Endothelial cell (in vitro differentiated cells): ENCODE measurements around the gene MT1A. TPM values are rescaled to one million over a fixed set of nuclear protein-coding genes. Genes with fewer than 3 reads are reported as not detected.
A peak's percentile ranks its signal among the peaks of the same experiment; 100 is the strongest.
"Not testable (repeated sequence)": the region's sequence is repeated elsewhere in the genome, so short reads cannot be mapped to it uniquely, and the experiment has no call there.

Experiments
- DNase-seq: peaks from one replicate; pipeline ENCODE4 v3.0.0; 2021; ENCODE audit warnings: low spot score
- H3K27ac Mint-ChIP-seq: one replicate; pipeline ENCODE4 v1.8.0; 2021; ENCODE audit warnings: mixed read lengths, inconsistent platforms; ENCODE audit not compliant: unreplicated experiment
- H3K27me3 Mint-ChIP-seq: one replicate; pipeline ENCODE4 v1.8.0; 2021; ENCODE audit warnings: mild to moderate bottlenecking, moderate library complexity, mixed read lengths, inconsistent platforms; ENCODE audit not compliant: unreplicated experiment
- H3K36me3 Mint-ChIP-seq: one replicate; pipeline ENCODE4 v1.8.0; 2021; ENCODE audit warnings: mild to moderate bottlenecking, low read depth, mixed read lengths, inconsistent platforms; ENCODE audit not compliant: unreplicated experiment
- H3K4me1 Mint-ChIP-seq: one replicate; pipeline ENCODE4 v1.8.0; 2021; ENCODE audit warnings: mild to moderate bottlenecking, mixed read lengths, inconsistent platforms; ENCODE audit not compliant: unreplicated experiment
- H3K4me3 Mint-ChIP-seq: one replicate; pipeline ENCODE4 v1.8.0; 2021; ENCODE audit warnings: mild to moderate bottlenecking, mixed read lengths, inconsistent platforms; ENCODE audit not compliant: unreplicated experiment
- H3K9me3 Mint-ChIP-seq: one replicate; pipeline ENCODE4 v1.8.0; 2021; ENCODE audit warnings: mixed read lengths, inconsistent platforms; ENCODE audit not compliant: unreplicated experiment
- CTCF ChIP-seq: fragments of 200-600 bp; sonication (generic); IDR thresholded peaks from one replicate; pipeline ENCODE4 v1.5.0; 2021; ENCODE audit warnings: antibody characterized with exemption; ENCODE audit not compliant: unreplicated experiment
- total RNA-seq: library from RNA; stranded (reverse); fragmentation: NEBNext Ultra II Directional; extraction: Animal tissue kit (Norgen Biotek cat#: 25700); gene quantifications from one replicate; pipeline ENCODE4 v1.2.1, GENCODE V29; 2021; ENCODE audit not compliant: unreplicated experiment

The MT1A gene
- total RNA-seq, 1 donor from 2014 or later: not detected

GRCh38 chr16:56672761-56673536 is 34.5 kb downstream of the MT1A start:
- H3K27me3 Mint-ChIP-seq: peaks cover 45% of the 10 kb centered on the region

GRCh38 chr16:56673921-56674320 is 35.5 kb downstream of the MT1A start:
- Mint-ChIP-seq H3K27ac (no peak overlapping the region), H3K4me1 (peaks cover 7% of the 10 kb centered on the region), H3K9me3 (no peaks in the 10 kb centered on the region), H3K4me3 (no peak overlapping the region), H3K27me3 (peaks cover 36% of the 10 kb centered on the region), H3K36me3 (peaks cover 1% of the 10 kb centered on the region)
- peak; percentile 44 for TF ChIP-seq CTCF
- DNase-seq: peak; percentile 42

More at GRCh38 chr16:56672761-56673536, 34.5 kb downstream of the MT1A start:
- no peak for DNase-seq
- Mint-ChIP-seq H3K4me3 (no peak overlapping the region), H3K36me3 (peaks cover 7% of the 10 kb centered on the region), H3K4me1 (peaks cover 14% of the 10 kb centered on the region), H3K27ac (no peak overlapping the region), H3K9me3 (no peaks in the 10 kb centered on the region)
- TF ChIP-seq CTCF: no peak

- not testable (repeated sequence) for H3K9me3 Mint-ChIP-seq, DNase-seq, H3K4me3 Mint-ChIP-seq, H3K27ac Mint-ChIP-seq, H3K4me1 Mint-ChIP-seq, H3K36me3 Mint-ChIP-seq
- H3K27me3 Mint-ChIP-seq: peaks cover 32% of the 10 kb centered on the region
Measured at GRCh38 chr16:56674570-56674969, 36.1 kb downstream of the MT1A start.

- H3K27ac Mint-ChIP-seq: no peak overlapping the region
- TF ChIP-seq CTCF: no peak
- no peak for DNase-seq
- peaks cover 24% of the 10 kb centered on the region for H3K27me3 Mint-ChIP-seq
- no peaks in the 10 kb centered on the region for H3K36me3 Mint-ChIP-seq
- no peak overlapping the region for H3K4me3 Mint-ChIP-seq
- H3K9me3 Mint-ChIP-seq: no peaks in the 10 kb centered on the region
- H3K4me1 Mint-ChIP-seq: peaks cover 4% of the 10 kb centered on the region
Measured at GRCh38 chr16:56675685-56676210, 37.3 kb downstream of the MT1A start.

- H3K4me1 Mint-ChIP-seq: peaks cover 9% of the 10 kb centered on the region
Measured at GRCh38 chr16:56677474-56677873, 39.0 kb downstream of the MT1A start.

More at GRCh38 chr16:56677474-56677873, 39.0 kb downstream of the MT1A start:
- no peak overlapping the region for H3K27ac Mint-ChIP-seq
- no peak for TF ChIP-seq CTCF
- peaks cover 27% of the 10 kb centered on the region for H3K27me3 Mint-ChIP-seq
- no peak overlapping the region for H3K4me3 Mint-ChIP-seq
- peaks cover 6% of the 10 kb centered on the region for H3K36me3 Mint-ChIP-seq
- H3K9me3 Mint-ChIP-seq: no peaks in the 10 kb centered on the region
- DNase-seq: no peak
